WTC11 (cell line): ENCODE results near the gene ADGRG7. TPM values are rescaled to one million over a fixed set of nuclear protein-coding genes. Genes with fewer than 3 reads are reported as not detected.
A peak's percentile ranks its signal among the peaks of the same experiment; 100 is the strongest.

Experiments used
- ATAC-seq: fragments of 200-7000 bp; cut with Tn5 transposase; 2 replicates; pipeline ENCODE4 v1.10.0; 2021; ENCODE audit warnings: mild to moderate bottlenecking, moderate library complexity
- Bru-seq: library from RNA; stranded (reverse); fragments of 400-500 nt; gene quantifications from one replicate; lab custom pipeline; 2021; lab: Mats Ljungman, UMichigan
- CTCF ChIA-PET: fragments of 300-600 bp; sonication (Branson Sonifier 250); formaldehyde crosslinking; loops from one replicate; lab custom pipeline; 2021; ENCODE audit warnings: antibody characterized with exemption; lab: Charles Lee
- POLR2A ChIA-PET: fragments of 350-600 bp; sonication (Branson Sonifier 250); formaldehyde crosslinking; loops from one replicate; lab custom pipeline; 2021; ENCODE audit warnings: antibody characterized with exemption; lab: Charles Lee
- DNase-seq: peaks from one replicate; pipeline ENCODE4 v3.0.0; 2021; ENCODE audit warnings: low spot score
- H3K27ac Mint-ChIP-seq: 2 replicates; pipeline ENCODE4 v1.8.0; 2021; ENCODE audit warnings: mixed read lengths
- H3K27me3 Mint-ChIP-seq: 2 replicates; pipeline ENCODE4 v1.8.0; 2021; ENCODE audit warnings: low read depth, mild to moderate bottlenecking, moderate library complexity, mixed read lengths
- H3K36me3 Mint-ChIP-seq: 2 replicates; pipeline ENCODE4 v1.8.0; 2021; ENCODE audit warnings: mixed read lengths
- H3K4me1 Mint-ChIP-seq: 2 replicates; pipeline ENCODE4 v1.8.0; 2022; ENCODE audit warnings: mixed read lengths
- H3K4me3 Mint-ChIP-seq: 2 replicates; pipeline ENCODE4 v1.8.0; 2021; ENCODE audit warnings: mild to moderate bottlenecking, moderate library complexity, mixed read lengths
- H3K9me3 Mint-ChIP-seq: 2 replicates; pipeline ENCODE4 v1.8.0; 2021; ENCODE audit warnings: mixed read lengths
- CBFB ChIP-seq: sonication (generic); formaldehyde crosslinking; IDR thresholded peaks from 2 replicates; pipeline ENCODE4 v1.8.1; 2022; ENCODE audit warnings: mild to moderate bottlenecking, low read depth, missing genetic modification reagents
- ELF4 ChIP-seq: sonication (generic); formaldehyde crosslinking; IDR thresholded peaks from 2 replicates; pipeline ENCODE4 v1.8.1; 2022; ENCODE audit warnings: low read depth, mild to moderate bottlenecking, moderate library complexity, missing genetic modification reagents
- FOXK1 ChIP-seq: sonication (generic); formaldehyde crosslinking; IDR thresholded peaks from 2 replicates; pipeline ENCODE4 v1.8.0; 2022; ENCODE audit warnings: mild to moderate bottlenecking, moderate library complexity, missing genetic modification reagents
- NR1H2 ChIP-seq: sonication (generic); formaldehyde crosslinking; IDR thresholded peaks from 2 replicates; pipeline ENCODE4 v1.9.0; 2021; ENCODE audit warnings: mild to moderate bottlenecking, moderate library complexity, missing genetic modification reagents
- NR3C1 ChIP-seq: sonication (generic); formaldehyde crosslinking; conservative IDR thresholded peaks from 2 replicates; pipeline ENCODE4 v1.8.1; 2023; ENCODE audit warnings: low read depth, mild to moderate bottlenecking, missing genetic modification reagents
- RORB ChIP-seq: fragments of 250-450 bp; sonication (Bioruptor Pico); IDR thresholded peaks from 2 replicates; pipeline ENCODE4 v1.9.0; 2021; ENCODE audit warnings: mild to moderate bottlenecking
- SMAD3 ChIP-seq: sonication (generic); formaldehyde crosslinking; IDR thresholded peaks from 2 replicates; pipeline ENCODE4 v1.8.0; 2022; ENCODE audit warnings: missing genetic modification reagents, mild to moderate bottlenecking, borderline replicate concordance
- SP1 ChIP-seq: sonication (generic); formaldehyde crosslinking; conservative IDR thresholded peaks from 2 replicates; pipeline ENCODE4 v1.8.1; 2022; ENCODE audit warnings: missing genetic modification reagents
- STAT6 ChIP-seq: sonication (generic); formaldehyde crosslinking; conservative IDR thresholded peaks from 2 replicates; pipeline ENCODE4 v1.8.1; 2023; ENCODE audit warnings: mild to moderate bottlenecking, low read depth, missing genetic modification reagents, moderate library complexity
- TEAD4 ChIP-seq: sonication (generic); formaldehyde crosslinking; IDR thresholded peaks from 2 replicates; pipeline ENCODE4 v1.8.0; 2022; ENCODE audit warnings: mild to moderate bottlenecking, missing genetic modification reagents
- USF2 ChIP-seq: sonication (generic); formaldehyde crosslinking; IDR thresholded peaks from 2 replicates; pipeline ENCODE4 v1.8.1; 2023; ENCODE audit warnings: mild to moderate bottlenecking, missing genetic modification reagents, moderate library complexity
- ZNF121 ChIP-seq: sonication (generic); formaldehyde crosslinking; IDR thresholded peaks from 2 replicates; pipeline ENCODE4 v1.8.0; 2023; ENCODE audit warnings: missing genetic modification reagents
- ZNF232 ChIP-seq: sonication (generic); formaldehyde crosslinking; IDR thresholded peaks from 2 replicates; pipeline ENCODE4 v1.8.0; 2022; ENCODE audit warnings: mild to moderate bottlenecking, missing genetic modification reagents
- ZNF416 ChIP-seq: fragments of 250-450 bp; sonication (Bioruptor Pico); IDR thresholded peaks from 2 replicates; pipeline ENCODE4 v1.9.0; 2021; ENCODE audit warnings: mild to moderate bottlenecking, inconsistent platforms
- ZNF423 ChIP-seq: fragments of 250-450 bp; sonication (Bioruptor Pico); IDR thresholded peaks from 2 replicates; pipeline ENCODE4 v2.1.2; 2022; ENCODE audit warnings: mild to moderate bottlenecking, moderate library complexity
- long read RNA-seq, 3 experiments: library from RNA in 1 of 3; library from capped mRNA in 1 of 3; library from polyadenylated mRNA in 1 of 3; unstranded in 2 of 3; stranded (forward) in 1 of 3; transcript quantifications; one replicate each; pipeline ENCODE4 v2.0.0, GENCODE V29; 2021
- total RNA-seq: library from RNA; stranded (reverse); gene quantifications from 3 replicates; pipeline ENCODE4 v1.2.3, GENCODE V29; 2021
- TF ChIP-seq, protein P1 (sequence below): sonication (generic); formaldehyde crosslinking; IDR thresholded peaks from 2 replicates; pipeline ENCODE4 v1.8.1; 2023; ENCODE audit warnings: mild to moderate bottlenecking, missing genetic modification reagents
- TF ChIP-seq, protein P2 (sequence below): fragments of 250-450 bp; sonication (Bioruptor Pico); IDR thresholded peaks from 2 replicates; pipeline ENCODE4 v1.9.0; 2021; ENCODE audit warnings: moderate library complexity, mild to moderate bottlenecking, inconsistent platforms, borderline replicate concordance
- TF ChIP-seq, protein P3 (sequence below): fragments of 250-450 bp; sonication (Bioruptor Pico); IDR thresholded peaks from 2 replicates; pipeline ENCODE4 v2.1.2; 2022; ENCODE audit warnings: mild to moderate bottlenecking, moderate library complexity

ADGRG7 gene, protein sequence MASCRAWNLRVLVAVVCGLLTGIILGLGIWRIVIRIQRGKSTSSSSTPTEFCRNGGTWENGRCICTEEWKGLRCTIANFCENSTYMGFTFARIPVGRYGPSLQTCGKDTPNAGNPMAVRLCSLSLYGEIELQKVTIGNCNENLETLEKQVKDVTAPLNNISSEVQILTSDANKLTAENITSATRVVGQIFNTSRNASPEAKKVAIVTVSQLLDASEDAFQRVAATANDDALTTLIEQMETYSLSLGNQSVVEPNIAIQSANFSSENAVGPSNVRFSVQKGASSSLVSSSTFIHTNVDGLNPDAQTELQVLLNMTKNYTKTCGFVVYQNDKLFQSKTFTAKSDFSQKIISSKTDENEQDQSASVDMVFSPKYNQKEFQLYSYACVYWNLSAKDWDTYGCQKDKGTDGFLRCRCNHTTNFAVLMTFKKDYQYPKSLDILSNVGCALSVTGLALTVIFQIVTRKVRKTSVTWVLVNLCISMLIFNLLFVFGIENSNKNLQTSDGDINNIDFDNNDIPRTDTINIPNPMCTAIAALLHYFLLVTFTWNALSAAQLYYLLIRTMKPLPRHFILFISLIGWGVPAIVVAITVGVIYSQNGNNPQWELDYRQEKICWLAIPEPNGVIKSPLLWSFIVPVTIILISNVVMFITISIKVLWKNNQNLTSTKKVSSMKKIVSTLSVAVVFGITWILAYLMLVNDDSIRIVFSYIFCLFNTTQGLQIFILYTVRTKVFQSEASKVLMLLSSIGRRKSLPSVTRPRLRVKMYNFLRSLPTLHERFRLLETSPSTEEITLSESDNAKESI
- not detected in 3 replicates for total RNA-seq
- percentile 4 among the genes with signal in this experiment for Bru-seq, nascent RNA
- long read RNA-seq, experiment 1 = 0 reads
- long read RNA-seq, experiment 2 = 0 reads
- long read RNA-seq, experiment 3 = 0 reads

DNA sequence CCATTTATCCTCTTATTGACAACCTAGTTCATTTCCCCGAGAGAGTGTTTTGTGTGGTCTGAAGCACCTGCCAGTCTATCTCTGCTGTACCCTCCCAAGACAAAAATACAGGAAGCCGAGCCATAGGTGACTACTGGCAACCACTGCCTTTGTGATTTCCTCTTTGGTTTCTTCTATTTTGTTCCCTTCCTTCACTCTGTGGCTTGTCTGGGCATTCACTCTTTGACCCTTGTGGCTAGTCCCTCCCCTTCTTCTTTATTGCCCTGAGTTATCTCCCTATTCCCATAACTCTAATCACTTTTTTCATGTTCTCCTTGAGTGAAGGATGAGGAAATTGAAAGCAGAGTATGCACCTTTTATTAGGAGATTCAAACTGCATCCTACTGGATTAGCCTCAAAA lies at the start of gene ADGRG7:
TSS of gene ADGRG7 (plus strand) at position 297 of the 400 bp plus-strand sequence. CDS start 256 bp downstream, outside the sequence.
- ATAC-seq = no peak
- TF ChIP-seq RORB (CRISPR knock-in tag) (no peak), USF2 (no peak), SP1 (no peak), SMAD3 (CRISPR knock-in tag) (no peak), TEAD4 (CRISPR knock-in tag) (no peak), CBFB (no peak), NR3C1 (CRISPR knock-in tag) (no peak), NR1H2 (CRISPR knock-in tag) (no peak), ZNF423 (no peak), STAT6 (CRISPR knock-in tag) (no peak), FOXK1 (CRISPR knock-in tag) (no peak), ZNF232 (CRISPR knock-in tag) (no peak), ZNF416 (CRISPR knock-in tag) (no peak), ELF4 (CRISPR knock-in tag) (no peak), ZNF121 (no peak)
- TF ChIP-seq, protein P1, sequence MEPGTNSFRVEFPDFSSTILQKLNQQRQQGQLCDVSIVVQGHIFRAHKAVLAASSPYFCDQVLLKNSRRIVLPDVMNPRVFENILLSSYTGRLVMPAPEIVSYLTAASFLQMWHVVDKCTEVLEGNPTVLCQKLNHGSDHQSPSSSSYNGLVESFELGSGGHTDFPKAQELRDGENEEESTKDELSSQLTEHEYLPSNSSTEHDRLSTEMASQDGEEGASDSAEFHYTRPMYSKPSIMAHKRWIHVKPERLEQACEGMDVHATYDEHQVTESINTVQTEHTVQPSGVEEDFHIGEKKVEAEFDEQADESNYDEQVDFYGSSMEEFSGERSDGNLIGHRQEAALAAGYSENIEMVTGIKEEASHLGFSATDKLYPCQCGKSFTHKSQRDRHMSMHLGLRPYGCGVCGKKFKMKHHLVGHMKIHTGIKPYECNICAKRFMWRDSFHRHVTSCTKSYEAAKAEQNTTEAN (CRISPR knock-in tag) = no peak
- TF ChIP-seq, protein P2, sequence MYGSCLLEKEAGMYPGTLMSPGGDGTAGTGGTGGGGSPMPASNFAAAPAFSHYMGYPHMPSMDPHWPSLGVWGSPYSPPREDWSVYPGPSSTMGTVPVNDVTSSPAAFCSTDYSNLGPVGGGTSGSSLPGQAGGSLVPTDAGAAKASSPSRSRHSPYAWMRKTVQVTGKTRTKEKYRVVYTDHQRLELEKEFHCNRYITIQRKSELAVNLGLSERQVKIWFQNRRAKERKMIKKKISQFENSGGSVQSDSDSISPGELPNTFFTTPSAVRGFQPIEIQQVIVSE = no peak
- TF ChIP-seq, protein P3, sequence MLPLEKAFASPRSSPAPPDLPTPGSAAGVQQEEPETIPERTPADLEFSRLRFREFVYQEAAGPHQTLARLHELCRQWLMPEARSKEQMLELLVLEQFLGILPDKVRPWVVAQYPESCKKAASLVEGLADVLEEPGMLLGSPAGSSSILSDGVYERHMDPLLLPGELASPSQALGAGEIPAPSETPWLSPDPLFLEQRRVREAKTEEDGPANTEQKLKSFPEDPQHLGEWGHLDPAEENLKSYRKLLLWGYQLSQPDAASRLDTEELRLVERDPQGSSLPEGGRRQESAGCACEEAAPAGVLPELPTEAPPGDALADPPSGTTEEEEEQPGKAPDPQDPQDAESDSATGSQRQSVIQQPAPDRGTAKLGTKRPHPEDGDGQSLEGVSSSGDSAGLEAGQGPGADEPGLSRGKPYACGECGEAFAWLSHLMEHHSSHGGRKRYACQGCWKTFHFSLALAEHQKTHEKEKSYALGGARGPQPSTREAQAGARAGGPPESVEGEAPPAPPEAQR (CRISPR knock-in tag) = no peak
- DNase-seq = no peak
- POLR2A ChIA-PET = no interaction called here
- CTCF ChIA-PET = no interaction called here
- no peaks in the 10 kb centered on the region for H3K27me3 Mint-ChIP-seq
- H3K4me1 Mint-ChIP-seq = peaks cover 9% of the 10 kb centered on the region
- H3K27ac Mint-ChIP-seq = no peak within 1 kb of the TSS
- H3K4me3 Mint-ChIP-seq = no peak within 1 kb of the TSS
- H3K9me3 Mint-ChIP-seq = no peaks in the 10 kb centered on the region
- H3K36me3 Mint-ChIP-seq = no peaks in the 10 kb centered on the region
